WTC11 (cell line): ENCODE data around the gene SUMO1.

Experiments used
- ATF1 ChIP-seq: sonication (generic); formaldehyde crosslinking; IDR thresholded peaks from 2 replicates; pipeline ENCODE4 v1.8.1; 2023; ENCODE audit warnings: mild to moderate bottlenecking, moderate library complexity, missing genetic modification reagents
- ESRRA ChIP-seq: sonication (generic); formaldehyde crosslinking; IDR thresholded peaks from 2 replicates; pipeline ENCODE4 v1.8.1; 2022; ENCODE audit warnings: mild to moderate bottlenecking, missing genetic modification reagents, borderline replicate concordance
- FOXK1 ChIP-seq: sonication (generic); formaldehyde crosslinking; IDR thresholded peaks from 2 replicates; pipeline ENCODE4 v1.8.0; 2022; ENCODE audit warnings: mild to moderate bottlenecking, moderate library complexity, missing genetic modification reagents
- IRF2 ChIP-seq: sonication (generic); formaldehyde crosslinking; IDR thresholded peaks from 2 replicates; pipeline ENCODE4 v1.8.0; 2022; ENCODE audit warnings: low read depth, missing genetic modification reagents, borderline replicate concordance
- JAZF1 ChIP-seq: fragments of 250-450 bp; sonication (Bioruptor Pico); IDR thresholded peaks from 2 replicates; pipeline ENCODE4 v1.9.0; 2021; ENCODE audit warnings: moderate library complexity, mild to moderate bottlenecking, inconsistent platforms
- MAX ChIP-seq: sonication (generic); formaldehyde crosslinking; IDR thresholded peaks from 2 replicates; pipeline ENCODE4 v1.8.0; 2022; ENCODE audit warnings: mild to moderate bottlenecking, missing genetic modification reagents
- NR3C1 ChIP-seq: sonication (generic); formaldehyde crosslinking; conservative IDR thresholded peaks from 2 replicates; pipeline ENCODE4 v1.8.1; 2023; ENCODE audit warnings: low read depth, mild to moderate bottlenecking, missing genetic modification reagents
- SP1 ChIP-seq: sonication (generic); formaldehyde crosslinking; conservative IDR thresholded peaks from 2 replicates; pipeline ENCODE4 v1.8.1; 2022; ENCODE audit warnings: missing genetic modification reagents
- ZBTB21 ChIP-seq: sonication (generic); formaldehyde crosslinking; IDR thresholded peaks from 2 replicates; pipeline ENCODE4 v1.8.1; 2023; ENCODE audit warnings: mild to moderate bottlenecking, missing genetic modification reagents, borderline replicate concordance
- TF ChIP-seq, protein P1 (sequence below): fragments of 200-600 bp; IDR thresholded peaks from 2 replicates; pipeline ENCODE4 v1.8.0; 2022; ENCODE audit warnings: antibody characterized with exemption
- TF ChIP-seq, protein P2 (sequence below): sonication (generic); formaldehyde crosslinking; IDR thresholded peaks from 2 replicates; pipeline ENCODE4 v1.8.1; 2023; ENCODE audit warnings: mild to moderate bottlenecking, missing genetic modification reagents, moderate library complexity

DNA sequence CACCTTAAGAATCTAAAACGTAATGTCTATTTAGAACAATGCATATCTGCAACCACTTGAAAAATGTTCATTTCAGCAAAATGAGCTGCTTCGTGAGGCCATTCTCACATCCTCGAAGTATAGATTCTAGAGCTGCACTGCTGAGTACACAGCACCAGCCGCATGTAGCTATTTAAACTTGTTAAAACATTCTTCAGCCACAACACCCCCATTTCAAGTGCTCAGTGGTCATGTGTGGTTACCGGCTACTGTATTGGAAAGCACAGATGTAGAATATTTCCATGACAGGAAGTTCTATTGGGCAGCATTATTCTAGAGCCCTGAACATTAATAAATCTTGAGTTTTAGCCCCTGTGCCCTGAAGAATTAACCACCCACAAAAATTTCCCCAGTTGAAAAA is 35.0 kb downstream of the SUMO1 start:
- TF ChIP-seq, protein P1, sequence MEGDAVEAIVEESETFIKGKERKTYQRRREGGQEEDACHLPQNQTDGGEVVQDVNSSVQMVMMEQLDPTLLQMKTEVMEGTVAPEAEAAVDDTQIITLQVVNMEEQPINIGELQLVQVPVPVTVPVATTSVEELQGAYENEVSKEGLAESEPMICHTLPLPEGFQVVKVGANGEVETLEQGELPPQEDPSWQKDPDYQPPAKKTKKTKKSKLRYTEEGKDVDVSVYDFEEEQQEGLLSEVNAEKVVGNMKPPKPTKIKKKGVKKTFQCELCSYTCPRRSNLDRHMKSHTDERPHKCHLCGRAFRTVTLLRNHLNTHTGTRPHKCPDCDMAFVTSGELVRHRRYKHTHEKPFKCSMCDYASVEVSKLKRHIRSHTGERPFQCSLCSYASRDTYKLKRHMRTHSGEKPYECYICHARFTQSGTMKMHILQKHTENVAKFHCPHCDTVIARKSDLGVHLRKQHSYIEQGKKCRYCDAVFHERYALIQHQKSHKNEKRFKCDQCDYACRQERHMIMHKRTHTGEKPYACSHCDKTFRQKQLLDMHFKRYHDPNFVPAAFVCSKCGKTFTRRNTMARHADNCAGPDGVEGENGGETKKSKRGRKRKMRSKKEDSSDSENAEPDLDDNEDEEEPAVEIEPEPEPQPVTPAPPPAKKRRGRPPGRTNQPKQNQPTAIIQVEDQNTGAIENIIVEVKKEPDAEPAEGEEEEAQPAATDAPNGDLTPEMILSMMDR, result no peak
- TF ChIP-seq JAZF1 (no peak), SP1 (CRISPR knock-in tag) (no peak), ATF1 (no peak), NR3C1 (CRISPR knock-in tag) (no peak), MAX (no peak), ZBTB21 (CRISPR knock-in tag) (no peak), FOXK1 (CRISPR knock-in tag) (no peak), ESRRA (no peak), IRF2 (CRISPR knock-in tag) (no peak)
- TF ChIP-seq, protein P2, sequence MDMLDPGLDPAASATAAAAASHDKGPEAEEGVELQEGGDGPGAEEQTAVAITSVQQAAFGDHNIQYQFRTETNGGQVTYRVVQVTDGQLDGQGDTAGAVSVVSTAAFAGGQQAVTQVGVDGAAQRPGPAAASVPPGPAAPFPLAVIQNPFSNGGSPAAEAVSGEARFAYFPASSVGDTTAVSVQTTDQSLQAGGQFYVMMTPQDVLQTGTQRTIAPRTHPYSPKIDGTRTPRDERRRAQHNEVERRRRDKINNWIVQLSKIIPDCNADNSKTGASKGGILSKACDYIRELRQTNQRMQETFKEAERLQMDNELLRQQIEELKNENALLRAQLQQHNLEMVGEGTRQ (CRISPR knock-in tag), result no peak
